Muscle layer of colon (tissue), 2 donors: ENCODE data around the gene FFAR3.

Experiments used
- H3K27ac ChIP-seq: one replicate; pipeline ENCODE4 v1.7.0; 2013; ENCODE audit warnings: low read depth, mild to moderate bottlenecking, low read length, moderate library complexity
- H3K27me3 ChIP-seq, 2 donors: one replicate each; pipeline ENCODE4 v1.7.0; 2013; ENCODE audit warnings: low read length in 2 of 2, mild to moderate bottlenecking in 2 of 2; ENCODE audit not compliant: insufficient read depth in 2 of 2, control insufficient read depth in 1 of 2
- H3K36me3 ChIP-seq: one replicate; pipeline ENCODE4 v1.7.0; 2013; ENCODE audit warnings: mild to moderate bottlenecking, low read length; ENCODE audit not compliant: insufficient read depth
- H3K4me1 ChIP-seq: one replicate; pipeline ENCODE4 v1.7.0; 2013; ENCODE audit warnings: mild to moderate bottlenecking, low read length; ENCODE audit not compliant: insufficient read depth
- H3K4me3 ChIP-seq, 2 donors: one replicate each; pipeline ENCODE4 v1.7.0; 2013; ENCODE audit warnings: low read length in 2 of 2, low read depth in 1 of 2, mild to moderate bottlenecking in 1 of 2, moderate library complexity in 1 of 2
- H3K9ac ChIP-seq: one replicate; pipeline ENCODE4 v1.7.0; 2013; ENCODE audit warnings: low read length
- H3K9me3 ChIP-seq: one replicate; pipeline ENCODE4 v1.7.0; 2013; ENCODE audit warnings: mild to moderate bottlenecking, low read length
- donor health status: abdominal sarcoma.
- donor health status: Adenocarcinoma of cecum.

Gene FFAR3

DNA sequence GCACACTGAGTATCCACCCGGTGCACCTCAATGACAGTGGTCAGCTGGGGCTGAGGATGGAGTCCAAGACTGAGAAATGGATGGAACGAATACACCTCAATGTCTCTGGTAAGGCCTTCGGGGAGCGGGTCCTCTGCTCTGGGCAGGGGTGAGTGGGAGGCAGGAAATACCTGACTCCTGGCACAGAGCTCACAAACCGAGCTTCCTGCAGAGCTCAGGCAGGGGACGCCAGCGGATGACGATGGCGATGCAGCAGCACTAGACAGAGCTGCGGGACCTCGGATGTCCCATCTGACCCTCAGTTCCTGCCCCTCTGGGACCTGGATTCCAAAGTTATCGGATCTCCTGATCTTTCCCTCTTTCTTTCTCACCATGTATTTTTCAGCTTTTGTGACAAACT lies 25.4 kb upstream of the FFAR3 start:
- Histone ChIP-seq H3K4me3 (no peak overlapping the region), H3K27me3 (peaks cover 0 to 4% of the 10 kb centered on the region in 2 donors)

GRCh38 chr19:35334144-35334753 lies 24.0 kb upstream of the FFAR3 start:
- no peak overlapping the region for H3K4me3 ChIP-seq

More for the DNA sequence above, 25.4 kb upstream of the FFAR3 start:
- Histone ChIP-seq H3K9me3 (no peaks in the 10 kb centered on the region), H3K4me1 (no peaks in the 10 kb centered on the region), H3K9ac (no peak overlapping the region), H3K27ac (no peak overlapping the region), H3K36me3 (no peaks in the 10 kb centered on the region)

DNA sequence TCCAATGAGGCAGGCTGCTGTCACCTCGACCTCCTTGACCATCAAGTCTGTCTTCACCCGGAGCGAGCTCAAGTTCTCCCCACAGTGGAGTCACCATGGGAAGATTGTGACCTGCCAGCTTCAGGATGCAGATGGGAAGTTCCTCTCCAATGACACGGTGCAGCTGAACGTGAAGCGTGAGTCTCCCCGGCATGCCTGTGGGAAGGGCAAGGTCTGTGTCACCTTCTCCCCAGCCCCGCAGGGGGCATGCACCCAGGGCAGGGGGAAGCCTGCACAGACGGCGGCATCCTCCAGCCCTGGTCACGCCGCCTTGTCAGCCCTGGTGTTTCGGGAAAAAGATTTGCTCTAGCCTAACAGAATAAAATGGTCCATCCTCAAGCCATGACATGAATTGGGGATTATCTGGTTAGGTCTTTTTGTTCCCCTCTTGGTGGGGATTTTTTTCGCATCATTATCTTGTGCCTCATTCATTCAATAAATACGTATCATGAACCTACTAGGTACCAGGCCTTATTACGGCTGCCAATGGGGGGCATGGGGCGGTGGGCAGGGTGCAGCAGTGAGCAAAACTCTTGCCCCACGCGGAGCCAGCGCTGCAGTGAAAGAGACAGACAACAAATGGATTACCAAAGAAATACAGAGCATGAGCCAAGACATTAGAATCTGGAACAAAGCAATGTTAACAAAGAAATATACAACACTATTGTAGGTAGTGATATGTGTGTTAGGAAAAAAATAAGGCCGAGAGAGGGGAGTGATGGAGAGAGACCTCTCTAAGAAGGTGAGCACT lies 21.9 kb upstream of the FFAR3 start:
- Histone ChIP-seq H3K36me3 (no peaks in the 10 kb centered on the region), H3K9ac (no peak overlapping the region), H3K27ac (no peak overlapping the region), H3K27me3 (no peaks in the 10 kb centered on the region), H3K4me1 (no peaks in the 10 kb centered on the region), H3K4me3 (no peak overlapping the region), H3K9me3 (no peaks in the 10 kb centered on the region)

More at GRCh38 chr19:35334144-35334753, 24.0 kb upstream of the FFAR3 start:
- Histone ChIP-seq H3K9me3 (no peaks in the 10 kb centered on the region), H3K9ac (no peak overlapping the region), H3K27ac (no peak overlapping the region), H3K4me1 (no peaks in the 10 kb centered on the region), H3K36me3 (no peaks in the 10 kb centered on the region), H3K27me3 (peaks cover 0 to 4% of the 10 kb centered on the region in 2 donors)

- H3K27ac ChIP-seq: no peak overlapping the region
- no peak overlapping the region for H3K4me3 ChIP-seq
- no peaks in the 10 kb centered on the region for H3K9me3 ChIP-seq
- no peaks in the 10 kb centered on the region for H3K36me3 ChIP-seq
- H3K9ac ChIP-seq: no peak overlapping the region
- H3K27me3 ChIP-seq: no peaks in the 10 kb centered on the region
- no peaks in the 10 kb centered on the region for H3K4me1 ChIP-seq
Measured at GRCh38 chr19:35337097-35337983, 20.9 kb upstream of the FFAR3 start.

GRCh38 chr19:35337984-35338296 lies 20.3 kb upstream of the FFAR3 start:
- Histone ChIP-seq H3K4me1 (no peaks in the 10 kb centered on the region), H3K27ac (no peak overlapping the region), H3K9me3 (no peaks in the 10 kb centered on the region), H3K4me3 (no peak overlapping the region), H3K9ac (no peak overlapping the region), H3K27me3 (no peaks in the 10 kb centered on the region), H3K36me3 (no peaks in the 10 kb centered on the region)

DNA sequence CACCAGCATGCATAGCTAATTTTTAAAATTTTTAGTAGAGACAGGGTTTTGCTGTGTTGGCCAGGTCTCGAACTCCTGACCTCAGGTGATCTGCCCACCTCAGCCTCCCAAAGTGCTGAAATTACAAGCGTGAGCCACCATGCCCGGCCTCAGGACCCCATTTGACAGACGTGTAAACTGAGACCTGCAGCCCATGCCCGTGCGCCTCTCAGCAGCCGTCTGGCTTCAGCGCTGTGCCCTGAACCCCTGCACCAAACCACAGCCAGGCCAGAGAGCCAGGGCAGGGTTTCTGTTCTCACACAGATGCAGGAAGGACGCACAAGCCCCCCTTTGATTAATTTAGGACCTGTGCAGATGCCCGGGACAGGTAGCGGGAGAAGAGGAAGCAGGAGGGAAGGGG lies 17.8 kb upstream of the FFAR3 start:
- no peaks in the 10 kb centered on the region for H3K9me3 ChIP-seq
- no peak overlapping the region for H3K27ac ChIP-seq
- no peak overlapping the region for H3K9ac ChIP-seq
- no peak overlapping the region for H3K4me3 ChIP-seq
- H3K27me3 ChIP-seq: peaks cover 0 to 4% of the 10 kb centered on the region in 2 donors
- no peaks in the 10 kb centered on the region for H3K36me3 ChIP-seq
- H3K4me1 ChIP-seq: no peaks in the 10 kb centered on the region

GRCh38 chr19:35341006-35341405 lies 17.3 kb upstream of the FFAR3 start:
- peaks cover 0 to 4% of the 10 kb centered on the region in 2 donors for H3K27me3 ChIP-seq
- no peaks in the 10 kb centered on the region for H3K4me1 ChIP-seq
- no peak overlapping the region for H3K27ac ChIP-seq
- H3K9me3 ChIP-seq: no peaks in the 10 kb centered on the region
- no peak overlapping the region for H3K9ac ChIP-seq
- H3K36me3 ChIP-seq: no peaks in the 10 kb centered on the region
- no peak overlapping the region for H3K4me3 ChIP-seq

GRCh38 chr19:35341565-35342225 lies 16.6 kb upstream of the FFAR3 start:
- peaks cover 0 to 4% of the 10 kb centered on the region in 2 donors for H3K27me3 ChIP-seq
- no peaks in the 10 kb centered on the region for H3K9me3 ChIP-seq
- no peaks in the 10 kb centered on the region for H3K36me3 ChIP-seq
- no peak overlapping the region for H3K9ac ChIP-seq
- no peak overlapping the region for H3K4me3 ChIP-seq
- no peaks in the 10 kb centered on the region for H3K4me1 ChIP-seq
- no peak overlapping the region for H3K27ac ChIP-seq

DNA sequence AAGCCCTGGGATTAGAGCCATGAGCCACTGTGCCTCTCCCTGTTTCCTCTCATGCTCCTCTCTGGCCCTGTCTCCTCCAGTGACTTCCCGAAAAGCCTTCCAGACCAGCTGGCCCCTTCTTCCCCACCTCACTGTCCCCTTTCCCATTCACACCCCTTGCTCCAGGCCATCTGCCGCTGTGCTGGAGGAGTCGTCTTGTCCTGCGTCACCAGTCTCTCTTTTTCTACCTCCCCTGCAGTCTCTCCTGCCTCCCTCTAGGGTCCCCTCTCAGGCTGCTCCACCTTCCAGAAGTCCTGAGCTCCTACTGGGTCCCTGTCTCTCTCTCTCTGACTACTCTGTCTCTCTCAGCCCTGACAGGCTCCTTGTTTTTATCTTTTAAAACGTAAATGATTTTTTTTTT lies 15.8 kb upstream of the FFAR3 start:
- Histone ChIP-seq H3K4me1 (no peaks in the 10 kb centered on the region), H3K4me3 (no peak overlapping the region)

DNA sequence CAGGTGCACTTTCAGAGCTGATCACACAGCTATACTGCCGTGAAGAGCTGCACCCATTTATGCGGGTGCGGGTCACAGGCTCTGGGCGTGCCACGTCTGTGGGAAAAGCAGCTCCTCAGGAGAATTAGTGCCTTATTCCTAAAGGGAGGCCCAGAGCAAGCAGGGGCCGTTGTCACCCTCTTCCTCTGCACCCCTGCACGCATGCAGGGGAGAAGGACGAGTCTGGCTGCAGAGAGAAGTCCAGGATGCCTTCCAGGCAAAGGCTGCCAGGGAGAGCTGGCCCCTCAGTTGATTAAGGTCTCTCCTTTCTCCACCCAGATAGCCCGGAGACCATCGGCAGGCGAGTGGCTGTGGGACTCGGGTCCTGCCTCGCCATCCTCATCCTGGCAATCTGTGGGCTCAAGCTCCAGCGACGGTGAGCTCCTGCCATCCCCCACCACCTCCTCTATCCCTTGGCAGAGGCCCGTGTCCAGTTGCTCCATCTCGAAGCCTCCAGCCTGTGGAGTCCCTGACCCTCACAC lies 13.7 kb upstream of the FFAR3 start:
- no peak overlapping the region for H3K4me3 ChIP-seq
- H3K27ac ChIP-seq: no peak overlapping the region
- H3K4me1 ChIP-seq: no peaks in the 10 kb centered on the region
- H3K9ac ChIP-seq: no peak overlapping the region
- H3K36me3 ChIP-seq: no peaks in the 10 kb centered on the region
- H3K9me3 ChIP-seq: no peaks in the 10 kb centered on the region
- H3K27me3 ChIP-seq: peaks cover 0 to 4% of the 10 kb centered on the region in 2 donors

More for the DNA sequence above, 15.8 kb upstream of the FFAR3 start:
- no peaks in the 10 kb centered on the region for H3K36me3 ChIP-seq
- no peaks in the 10 kb centered on the region for H3K9me3 ChIP-seq
- peaks cover 0 to 4% of the 10 kb centered on the region in 2 donors for H3K27me3 ChIP-seq
- H3K9ac ChIP-seq: no peak overlapping the region
- no peak overlapping the region for H3K27ac ChIP-seq

DNA sequence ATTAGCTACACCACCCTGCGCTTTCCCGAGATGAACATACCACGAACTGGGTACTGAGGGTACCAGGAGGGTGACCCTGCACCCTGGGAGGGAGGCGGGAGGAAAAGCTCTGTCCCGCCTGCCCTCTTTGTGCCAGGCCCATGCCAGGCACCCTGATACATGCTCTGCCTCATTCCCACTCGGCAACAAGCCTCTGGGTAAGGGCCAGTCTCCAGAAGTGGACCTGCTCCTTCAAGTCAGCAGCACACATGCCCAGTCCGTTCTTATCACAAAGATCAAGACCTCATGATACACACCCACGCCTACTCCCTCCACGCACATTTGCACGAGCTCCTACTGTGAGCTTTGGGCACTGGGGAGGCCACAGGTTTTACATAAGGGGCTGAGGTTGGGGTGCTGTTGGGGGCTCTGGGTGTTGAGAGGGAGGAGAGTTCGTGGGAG lies 12.6 kb upstream of the FFAR3 start:
- no peak overlapping the region for H3K27ac ChIP-seq
- H3K4me3 ChIP-seq: no peak overlapping the region
- H3K4me1 ChIP-seq: no peaks in the 10 kb centered on the region
- H3K36me3 ChIP-seq: no peaks in the 10 kb centered on the region
- H3K27me3 ChIP-seq: peaks cover 0 to 4% of the 10 kb centered on the region in 2 donors
- no peak overlapping the region for H3K9ac ChIP-seq
- H3K9me3 ChIP-seq: no peaks in the 10 kb centered on the region
